ENCODE results near the gene YTHDC1. TPM values are rescaled to one million over a fixed set of nuclear protein-coding genes. Genes with fewer than 3 reads are reported as not detected.

YTHDC1 gene
- total and polyA plus RNA-seq, 2 of the 4 experiments (the other 2 are of a cell fraction): 31.9 to 32.7 TPM

DNA sequence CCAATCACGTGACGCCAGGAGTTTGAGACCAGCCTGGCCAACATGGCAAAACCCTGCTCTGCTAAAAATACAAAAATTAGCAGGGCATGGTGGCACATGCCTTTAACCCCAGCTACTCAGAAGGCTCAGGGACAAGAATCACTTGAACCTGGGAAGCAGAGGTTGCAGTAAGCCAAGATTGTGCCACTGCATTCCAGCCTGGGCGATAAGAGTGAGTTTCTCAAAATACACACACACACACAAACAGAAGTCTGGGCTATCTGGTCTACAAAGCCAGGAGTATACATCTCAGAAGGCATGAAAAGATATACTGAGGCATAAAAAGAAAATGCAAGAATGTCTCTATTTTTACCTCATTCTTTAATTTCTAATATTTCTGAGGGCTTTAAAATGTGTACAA, 11.3 kb downstream of the YTHDC1 start:
- no peak overlapping the region for H3K4me3 ChIP-seq (ENCODE audit: insufficient read depth, low read depth, low read length)
- H3K4ac ChIP-seq (ENCODE audit: low read depth, low read length): no peak overlapping the region
- peaks cover 13% of the 10 kb centered on the region for H3K36me3 ChIP-seq (ENCODE audit: control insufficient read depth, insufficient read depth, low read length)
- no peak overlapping the region for H3K18ac ChIP-seq (ENCODE audit: low read depth, low read length)
- intact Hi-C loops (cut with micrococcal nuclease) (loop anchor here (1.0 kb wide), 1 partner anchor 10 kb away; no protein-coding TSS in a partner anchor), dilution Hi-C loops (cut with HindIII; ENCODE audit: low sequenced_read_pairs, unreplicated experiment) (no loop called here), in situ Hi-C loops (cut with MboI; ENCODE audit: low sequenced_read_pairs) (no loop called here)
- BruUV-seq (replicated peaks): no TSS peak
- peak overlapping the region; percentile 23; the same call in 1 of the 2 replicates for H3K27ac ChIP-seq (ENCODE audit: insufficient read depth, low read length)
- H3K4me1 ChIP-seq (ENCODE audit: control insufficient read depth, insufficient read depth, low read length): peaks cover 10% of the 10 kb centered on the region
- no peak overlapping the region for H2BK5ac ChIP-seq (ENCODE audit: low read depth, low read length, poor library complexity, severe bottlenecking)
- no peak overlapping the region for H4K91ac ChIP-seq (ENCODE audit: insufficient read depth, low read depth, low read length)
- no peak overlapping the region for H4K5ac ChIP-seq (ENCODE audit: low read depth, low read length)
- H3K56ac ChIP-seq (ENCODE audit: extremely low read depth, insufficient read depth, low read length): no peak overlapping the region
- H2BK120ac ChIP-seq (ENCODE audit: low read depth, low read length): no peak overlapping the region
- no peaks in the 10 kb centered on the region for H3K27me3 ChIP-seq (ENCODE audit: control insufficient read depth, insufficient read depth, low read length)
- ChIA-PET POLR2A (ENCODE audit: unreplicated experiment) (no interaction called here), CTCF (no interaction called here)
- H3K9me1 ChIP-seq (ENCODE audit: insufficient read depth, low read length): peaks cover 11% of the 10 kb centered on the region
- H2BK15ac ChIP-seq (ENCODE audit: low read depth, low read length): no peak overlapping the region
- no peak overlapping the region for H2AK9ac ChIP-seq (replicated peaks; ENCODE audit: low read depth, low read length, poor library complexity)
- H3K4me2 ChIP-seq (ENCODE audit: low read depth, low read length): no peak overlapping the region
- DNase-seq (no peak), ATAC-seq (ENCODE audit: low read depth) (0 out of 2 replicates have a peak, but pooled peaks have one; percentile 42)
- H4K8ac ChIP-seq (ENCODE audit: low read depth in 2 of 2, low read length in 2 of 2): no peak overlapping the region
- H2BK20ac ChIP-seq (ENCODE audit: low read depth, low read length): no peak overlapping the region
- no peak overlapping the region for H2AK5ac ChIP-seq (ENCODE audit: low read depth, low read length)
- peaks cover 6 to 31% of the 10 kb centered on the region in 2 experiments; a peak in 3 of 4 replicates for H3K79me1 ChIP-seq (ENCODE audit: low read depth in 1 of 2, low read length in 2 of 2)
- H2AFZ ChIP-seq (replicated peaks; ENCODE audit: low read length, poor library complexity): no peak overlapping the region
- H3K14ac ChIP-seq (replicated peaks; ENCODE audit: low read depth, low read length): no peak overlapping the region
- peaks cover 44% of the 10 kb centered on the region for H4K20me1 ChIP-seq (ENCODE audit: insufficient read depth, low read length)
- no peaks in the 10 kb centered on the region for H3K9me3 ChIP-seq (ENCODE audit: control insufficient read depth, insufficient read depth, low read length)
- 100% methylated on average over 2 of the region's 3 CpGs; no CpG with 5 or more reads in 1 of the 2 experiments for WGBS, 2 experiments (ENCODE audit: extremely low coverage in 2 of 2, insufficient read length in 1 of 2)
- H3K23ac ChIP-seq (ENCODE audit: low read depth, low read length): no peak overlapping the region
- no peak for TF ChIP-seq MAFK (IDR thresholded peaks at IDR 0.05; ENCODE audit: low read depth, low read length)
- TF ChIP-seq CEBPB (IDR thresholded peaks at IDR 0.05; ENCODE audit: low read depth, low read length): no peak
- TF ChIP-seq FOS (IDR thresholded peaks at IDR 0.05; ENCODE audit: low read depth, low read length): no peak
- no peak for TF ChIP-seq SMC3 (IDR thresholded peaks at IDR 0.05; ENCODE audit: low read depth, low read length)
- H3K9ac ChIP-seq (ENCODE audit: low read depth, low read length): no peak overlapping the region

Measured in IMR-90 (cell line).